GM19455 (cell line): ENCODE results near the gene P4HB.

Experiments
- ATAC-seq: cut with Tn5 transposase; IDR thresholded peaks from one replicate; pipeline ENCODE4 v1.9.1; 2021; ENCODE audit not compliant: unreplicated experiment

Gene P4HB

DNA sequence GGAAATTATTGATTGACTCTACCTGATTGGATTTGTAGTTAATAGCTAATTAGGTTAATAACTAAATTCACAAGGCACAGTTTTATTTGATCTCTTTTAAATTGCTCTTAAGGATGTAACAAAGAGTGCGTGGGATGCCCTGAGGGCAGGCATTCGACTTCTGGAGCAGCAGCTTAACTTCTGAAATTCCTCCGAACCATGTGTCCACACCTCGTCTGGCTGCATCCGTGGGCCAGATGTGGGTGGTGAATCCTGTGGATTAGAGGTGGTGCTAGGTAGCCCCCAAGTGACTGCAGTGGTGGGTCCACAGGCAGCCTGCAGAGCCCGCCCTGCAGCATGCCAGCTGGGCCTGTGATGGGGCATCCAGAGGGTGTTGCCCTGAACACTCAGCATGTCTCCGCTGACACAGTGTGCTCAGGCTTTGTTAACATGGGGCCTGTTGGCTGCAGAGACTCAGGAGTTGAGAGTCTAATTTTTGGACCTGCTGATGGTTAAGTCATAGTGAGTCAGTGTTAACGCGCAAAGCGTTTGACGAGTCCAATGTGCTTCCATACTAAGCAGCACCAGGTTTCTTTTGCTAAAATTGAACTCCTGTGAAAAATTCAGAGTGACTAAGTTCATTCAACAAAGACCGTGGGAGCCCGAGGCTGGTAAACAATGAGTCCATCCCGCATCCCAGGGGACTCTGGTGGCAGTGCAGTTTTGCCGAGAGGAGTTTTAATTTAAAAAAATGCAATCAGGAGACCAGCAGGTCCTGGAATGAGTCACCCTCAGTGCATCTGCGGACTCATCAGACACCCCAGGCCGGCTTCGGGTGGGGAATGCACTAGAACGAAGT is 37.9 kb upstream of the P4HB start:
- no peak for ATAC-seq

- no peak for ATAC-seq
Measured at GRCh38 chr17:81895400-81895799, 35.1 kb upstream of the P4HB start.

GRCh38 chr17:81891303-81891552 is 30.9 kb upstream of the P4HB start:
- ATAC-seq: no peak

DNA sequence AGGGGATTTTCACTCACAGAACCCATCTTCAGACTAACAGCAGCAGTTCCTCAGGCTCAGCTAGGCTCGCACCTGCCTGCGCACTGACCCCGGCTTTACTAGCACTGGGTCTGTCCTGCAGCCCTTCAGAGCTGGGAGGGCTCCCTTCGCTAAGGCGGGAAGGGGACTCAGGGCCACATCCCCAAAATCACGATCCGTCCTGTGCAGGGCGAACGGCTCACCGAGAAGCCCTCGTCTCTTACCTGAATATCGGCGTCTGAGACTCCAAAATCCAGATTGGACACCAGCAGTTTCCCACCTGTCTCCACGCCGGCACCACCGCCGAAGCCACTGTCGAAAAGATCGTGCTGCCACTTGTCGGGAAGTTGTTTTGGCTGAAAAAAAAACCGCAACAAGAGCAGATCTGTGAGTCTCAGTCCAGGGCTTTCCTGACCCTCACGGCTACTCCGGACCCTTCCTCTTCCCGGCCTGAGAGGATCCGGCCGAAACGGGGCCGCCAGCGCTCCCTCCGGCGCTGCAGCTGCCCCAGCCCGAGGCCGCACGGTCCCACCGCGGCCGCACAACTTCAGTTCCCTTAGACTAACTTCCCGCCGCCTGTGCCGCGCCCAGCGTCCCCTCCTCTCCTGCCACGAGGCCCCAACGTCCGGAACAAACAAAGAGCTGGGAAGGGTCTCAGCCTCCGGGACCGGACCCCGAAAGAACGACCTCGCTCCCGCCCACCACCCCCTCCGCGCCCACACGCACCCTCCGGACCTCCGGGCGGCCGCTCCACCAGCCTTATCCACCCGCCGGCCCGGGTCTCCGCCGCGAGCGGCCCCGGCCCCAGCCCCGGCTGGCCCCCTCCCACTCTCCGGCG is 30.3 kb upstream of the P4HB start:
- ATAC-seq: peak; percentile 10

DNA sequence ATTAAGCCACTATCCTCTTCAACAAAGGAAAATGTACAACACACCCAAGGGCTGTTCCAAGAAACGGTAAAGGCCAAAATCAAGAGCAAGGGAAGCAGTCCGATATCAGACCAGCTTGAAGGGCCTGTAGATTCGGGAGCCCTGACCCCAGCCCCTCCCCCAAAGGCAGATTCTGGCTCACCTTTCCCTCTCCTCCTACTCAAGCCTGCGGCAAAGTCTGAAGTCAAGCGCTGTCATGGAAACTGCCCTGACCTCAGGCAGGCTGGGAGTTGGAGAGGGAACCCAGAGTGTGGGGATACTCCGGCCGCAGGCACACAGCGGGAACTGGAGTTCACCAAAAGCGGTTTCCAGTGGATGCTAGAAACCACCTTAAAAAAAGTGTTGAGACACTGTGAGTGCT is 29.3 kb upstream of the P4HB start:
- no peak for ATAC-seq

DNA sequence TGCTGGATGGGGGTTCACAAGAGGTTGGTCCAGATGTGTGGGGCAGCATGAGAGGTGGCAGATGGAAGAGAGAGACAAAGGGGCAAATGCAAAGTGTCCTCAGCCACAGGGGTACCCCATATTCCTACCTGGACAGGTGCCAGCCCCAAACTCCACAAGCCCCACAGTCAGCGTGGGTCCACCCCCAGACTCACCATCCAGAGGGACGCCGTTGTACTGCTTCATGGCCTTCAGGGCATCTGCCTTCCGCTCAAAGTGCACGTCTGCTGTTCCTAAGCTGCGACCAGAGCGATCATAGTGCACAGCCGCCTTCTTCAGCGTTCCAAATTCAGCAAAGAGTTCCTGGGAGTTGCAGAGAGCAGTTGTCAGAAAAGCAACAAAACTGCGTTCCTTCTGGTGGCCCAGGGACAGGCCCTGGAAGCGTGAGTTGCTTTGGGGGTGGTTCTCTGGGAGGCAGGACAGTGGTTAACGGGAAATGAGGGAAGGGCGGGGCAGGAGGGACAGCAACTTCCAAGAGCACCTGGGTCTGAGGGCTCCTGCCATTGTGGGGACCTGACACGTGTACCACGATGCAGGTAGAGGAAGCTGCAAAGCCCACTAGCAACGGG is 28.8 kb upstream of the P4HB start:
- ATAC-seq: no peak

GRCh38 chr17:81888105-81888987 is 28.0 kb upstream of the P4HB start:
- no peak for ATAC-seq

GRCh38 chr17:81885869-81886548 is 25.7 kb upstream of the P4HB start:
- no peak for ATAC-seq

DNA sequence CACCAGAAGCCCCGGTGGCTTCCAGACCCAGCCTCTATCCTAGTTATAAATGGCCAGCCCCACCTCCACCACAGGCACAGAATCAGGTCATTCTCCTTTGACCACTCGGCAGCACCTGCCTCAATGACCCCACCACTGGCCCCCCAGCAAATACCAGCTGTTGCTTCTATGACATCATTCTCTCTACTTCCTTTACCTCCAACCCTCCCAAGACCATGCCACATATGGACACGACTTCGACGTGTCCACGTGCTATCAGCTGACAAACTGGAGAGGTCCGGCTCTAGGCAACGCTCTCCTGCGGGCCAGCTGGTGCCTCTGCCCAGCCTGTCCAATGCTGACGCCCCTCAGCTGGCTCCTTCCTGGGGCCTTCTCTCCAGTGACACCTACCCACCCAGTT is 25.1 kb upstream of the P4HB start:
- ATAC-seq: no peak

DNA sequence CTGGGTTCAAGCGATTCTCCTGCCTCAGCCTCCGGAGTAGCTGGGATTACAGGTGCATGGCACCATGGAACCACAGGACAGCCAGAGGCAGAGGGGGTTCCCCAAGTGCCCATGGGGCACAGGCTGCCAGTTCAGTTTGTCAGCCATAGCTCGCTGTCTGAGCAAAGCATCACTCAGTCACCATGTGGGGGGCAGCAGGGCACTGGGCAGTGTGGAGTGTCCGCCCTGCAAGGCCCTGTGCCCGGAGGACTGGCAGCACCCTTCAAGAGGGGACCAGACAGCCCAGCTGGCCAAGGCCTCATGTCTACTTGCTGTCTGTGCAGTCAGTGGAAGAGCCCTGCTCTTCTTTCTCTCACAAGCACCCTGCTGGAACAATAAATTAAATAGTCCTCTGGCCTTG is 24.6 kb upstream of the P4HB start:
- ATAC-seq: no peak

DNA sequence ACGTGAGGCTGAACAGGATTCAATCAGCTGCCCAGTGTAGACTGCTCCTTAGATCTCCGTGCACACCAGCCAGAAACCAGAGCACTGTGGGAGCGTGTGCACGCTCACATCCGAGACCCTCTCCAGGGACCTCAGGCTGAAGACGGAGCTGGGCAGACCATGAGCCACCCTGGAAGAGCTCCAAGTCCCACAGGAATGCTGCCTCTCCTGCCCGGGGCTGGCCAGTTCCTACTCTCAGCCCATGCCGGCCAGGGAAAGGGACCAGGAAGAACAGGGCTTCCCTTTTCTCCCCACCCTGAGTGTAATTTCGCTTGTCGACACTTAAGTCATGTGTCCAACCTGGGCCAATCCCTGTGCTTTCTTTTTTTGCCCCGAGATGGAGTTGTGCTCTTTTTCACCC is 24.2 kb upstream of the P4HB start:
- ATAC-seq: no peak

DNA sequence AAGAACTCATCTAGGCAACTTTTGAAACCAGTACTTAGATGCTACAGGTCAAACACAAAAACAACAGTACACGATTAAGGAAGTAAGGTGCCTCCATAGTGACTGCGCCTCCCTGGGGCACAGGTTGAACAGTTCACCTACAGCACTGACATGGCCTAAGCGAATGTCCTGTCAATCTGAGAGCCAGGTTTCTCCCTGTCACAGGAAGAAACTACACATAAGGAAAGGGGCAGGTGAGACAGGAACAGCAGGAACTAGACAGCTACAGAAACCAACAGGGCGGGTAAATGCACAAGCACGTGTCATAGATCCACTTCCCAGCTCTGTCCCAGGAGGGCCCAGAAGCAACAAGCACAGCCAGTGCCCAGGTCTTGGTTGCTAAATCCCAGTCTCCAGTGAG is 18.8 kb upstream of the P4HB start:
- ATAC-seq: no peak

GRCh38 chr17:81878294-81878693 is 18.0 kb upstream of the P4HB start:
- ATAC-seq: no peak

- ATAC-seq: no peak
Measured at GRCh38 chr17:81877569-81877968, 17.2 kb upstream of the P4HB start.

DNA sequence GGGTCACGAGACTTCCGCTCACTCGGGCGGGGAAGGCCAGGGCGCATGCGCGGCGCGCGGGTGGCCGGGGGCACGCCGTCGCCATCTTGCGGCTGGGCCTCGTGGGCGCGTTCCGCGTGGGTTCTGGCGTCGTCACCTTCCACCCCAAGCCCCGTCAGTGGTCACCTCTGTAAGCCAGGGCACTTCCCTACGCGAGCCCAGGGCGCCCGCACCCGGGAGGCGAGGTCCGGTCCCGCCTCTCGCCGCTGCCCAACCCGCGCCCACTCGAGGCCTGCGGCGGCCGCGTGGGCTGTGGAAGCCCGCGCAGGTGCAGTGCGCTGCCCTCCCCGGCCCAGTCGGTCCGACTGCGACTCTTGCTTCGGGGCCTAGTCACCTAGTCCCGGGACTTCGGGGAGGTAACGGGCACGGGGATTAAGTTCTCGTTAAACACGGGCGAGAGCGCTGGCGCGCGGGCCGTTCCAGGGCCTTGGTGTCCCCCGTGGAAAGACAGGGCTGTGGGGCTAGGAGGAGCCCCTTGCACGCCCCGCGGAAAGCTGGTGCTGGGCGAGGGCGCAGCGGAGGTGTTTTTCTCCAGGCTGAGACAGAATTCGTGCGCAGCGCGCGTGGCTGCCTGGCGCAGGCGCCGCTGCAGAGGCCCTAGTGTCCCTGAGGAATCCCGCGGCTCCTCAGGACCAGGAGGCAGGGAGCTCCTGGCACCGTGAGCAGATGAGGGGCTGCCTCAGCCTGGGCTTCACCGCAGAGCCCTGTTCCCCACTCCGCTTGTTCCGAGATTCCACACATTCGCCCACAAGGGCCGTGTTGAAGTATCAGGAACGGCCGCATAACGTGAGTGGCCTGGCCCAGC is 11.3 kb upstream of the P4HB start:
- peak; percentile 14 for ATAC-seq

GRCh38 chr17:81870981-81871386 is 10.6 kb upstream of the P4HB start, which contains the start of gene ARHGDIA:
TSS of gene ARHGDIA (minus strand) at chr17:81871337. CDS start at chr17:81869930, 1,407 bp downstream.
- ATAC-seq: peak; percentile 42

GRCh38 chr17:81870131-81870980 is 10.0 kb upstream of the P4HB start:
- no peak for ATAC-seq
